Endothelial cell of umbilical vein (primary cell): Measurements from ENCODE around the gene LTBP2. TPM values are rescaled to one million over a fixed set of nuclear protein-coding genes. Genes with fewer than 3 reads are reported as not detected.

Experiments
- BruUV-seq: library from RNA; stranded (reverse); fragments of 400-500 nt; replicated peaks from 2 replicates; lab custom pipeline; 2021; lab: Mats Ljungman, UMichigan
- CTCF ChIA-PET: fragments of 300-600, 350-600 bp; sonication (Branson Sonifier 250); formaldehyde crosslinking; loops from one replicate; lab custom pipeline; 2021; ENCODE audit warnings: antibody characterized with exemption, inconsistent platforms; lab: Charles Lee
- POLR2A ChIA-PET: fragments of 300-600, 350-600 bp; sonication (Branson Sonifier 250); formaldehyde crosslinking; loops from one replicate; lab custom pipeline; 2021; ENCODE audit warnings: antibody characterized with exemption, inconsistent platforms; lab: Charles Lee
- DNase-seq: peaks from one replicate; pipeline ENCODE4 v3.0.0-alpha.2; 2011; ENCODE audit warnings: low read depth, low spot score
- FAIRE-seq: peaks from 2 replicates; lab custom pipeline; 2011; peaks lifted over from hg19 to GRCh38; lab: Jason Lieb, UNC
- H2AFZ ChIP-seq: 2 replicates; pipeline ENCODE4 v1.6.0; 2012; ENCODE audit warnings: low read depth, low read length, control low read depth, inconsistent platforms
- H3K27ac ChIP-seq: 2 replicates; pipeline ENCODE4 v1.5.1; 2011; ENCODE audit warnings: low read depth, mild to moderate bottlenecking, control low read depth, low read length, moderate library complexity; ENCODE audit not compliant: insufficient read depth
- H3K27me3 ChIP-seq, 2 experiments: 2 replicates each; pipeline versions ENCODE4 v1.6.0 to v1.6.1; 2011; ENCODE audit warnings: low read length in 2 of 2, mixed read lengths in 1 of 2; ENCODE audit not compliant: control insufficient read depth in 2 of 2, insufficient read depth in 2 of 2
- H3K36me3 ChIP-seq, 2 experiments: 2 replicates in 1 of 2; 3 replicates in 1 of 2; pipeline ENCODE4 v1.5.1; 2011; ENCODE audit warnings: low read length in 2 of 2, mild to moderate bottlenecking in 1 of 2, moderate library complexity in 1 of 2; ENCODE audit not compliant: control insufficient read depth in 2 of 2, insufficient read depth in 2 of 2; ENCODE audit errors: extremely low read depth in 1 of 2
- H3K4me1 ChIP-seq: 3 replicates; pipeline ENCODE4 v1.5.1; 2011; ENCODE audit warnings: mild to moderate bottlenecking, low read length; ENCODE audit not compliant: control insufficient read depth, insufficient read depth; ENCODE audit errors: extremely low read depth
- H3K4me2 ChIP-seq: 2 replicates; pipeline ENCODE4 v1.6.1; 2011; ENCODE audit warnings: low read length, control low read depth, mixed read lengths; ENCODE audit not compliant: insufficient read depth
- H3K4me3 ChIP-seq, 3 experiments: fragments of 200-600 bp in 1 of 3; sonication (generic), shearing (Covaris generic) in 1 of 3; replicated peaks in 1 of 3; 2 replicates each; pipeline ENCODE4 v1.5.1; 2011 to 2016; ENCODE audit warnings: control low read depth in 3 of 3, low read length in 3 of 3, mild to moderate bottlenecking in 2 of 3, inconsistent platforms in 1 of 3, low read depth in 1 of 3, moderate library complexity in 1 of 3; ENCODE audit not compliant: insufficient read depth in 1 of 3
- H3K79me2 ChIP-seq: 2 replicates; pipeline ENCODE4 v1.6.0; 2012; ENCODE audit warnings: low read length, inconsistent platforms; ENCODE audit not compliant: control insufficient read depth, insufficient read depth
- H3K9ac ChIP-seq: replicated peaks from 2 replicates; pipeline ENCODE3; 2011; ENCODE audit warnings: low read length, control low read depth; ENCODE audit not compliant: insufficient read depth; ENCODE audit errors: extremely low read depth
- H3K9me1 ChIP-seq: replicated peaks from 3 replicates; pipeline ENCODE4 v1.6.0; 2011; ENCODE audit warnings: mild to moderate bottlenecking, low read length; ENCODE audit not compliant: control insufficient read depth, insufficient read depth; ENCODE audit errors: extremely low read depth
- H3K9me3 ChIP-seq: replicated peaks from 2 replicates; pipeline ENCODE4 v1.5.1; 2012; ENCODE audit warnings: low read length, inconsistent platforms; ENCODE audit not compliant: control insufficient read depth, insufficient read depth
- H4K20me1 ChIP-seq: replicated peaks from 2 replicates; pipeline ENCODE3; 2011; ENCODE audit warnings: mild to moderate bottlenecking, low read length; ENCODE audit not compliant: control insufficient read depth, insufficient read depth; ENCODE audit errors: extremely low read depth
- CTCF ChIP-seq, 2 donors: IDR thresholded peaks; 1 replicate in 1 of 2; 2 replicates in 1 of 2; pipeline ENCODE4 v1.5.1; 2011; ENCODE audit warnings: low read length in 2 of 2, mild to moderate bottlenecking in 2 of 2, moderate library complexity in 2 of 2, control low read depth in 1 of 2, inconsistent platforms in 1 of 2, low read depth in 1 of 2; ENCODE audit not compliant: insufficient read depth in 1 of 2; ENCODE audit errors: extremely low read depth in 1 of 2
- EZH2 ChIP-seq: IDR thresholded peaks from 2 replicates; pipeline ENCODE4 v1.6.1; 2012; ENCODE audit warnings: borderline replicate concordance, low read depth, mild to moderate bottlenecking, moderate library complexity, low read length, inconsistent platforms; ENCODE audit not compliant: severe bottlenecking
- FOS ChIP-seq: IDR thresholded peaks from 2 replicates; pipeline ENCODE4 v1.6.1; 2011; ENCODE audit warnings: mild to moderate bottlenecking, low read length, moderate library complexity, borderline replicate concordance; ENCODE audit not compliant: insufficient read depth
- GATA2 ChIP-seq: IDR thresholded peaks from 2 replicates; pipeline ENCODE4 v1.7.0; 2011; ENCODE audit warnings: low read depth, mild to moderate bottlenecking, moderate library complexity, mixed read lengths, low read length; ENCODE audit not compliant: insufficient read length, insufficient read depth
- JUN ChIP-seq: IDR thresholded peaks from 2 replicates; pipeline ENCODE4 v1.6.1; 2011; ENCODE audit warnings: borderline replicate concordance, low read depth; ENCODE audit not compliant: insufficient read length, insufficient read depth
- MAX ChIP-seq: IDR thresholded peaks from 2 replicates; pipeline ENCODE4 v1.6.1; 2011; ENCODE audit not compliant: insufficient read depth, insufficient read length
- MYC ChIP-seq: IDR thresholded peaks from one replicate; pipeline ENCODE4 v1.6.1; 2011; ENCODE audit warnings: mild to moderate bottlenecking, low read depth, low read length
- POLR2A ChIP-seq: IDR thresholded peaks from 2 replicates; pipeline ENCODE4 v1.6.1; 2012; ENCODE audit warnings: low read depth, mild to moderate bottlenecking, control low read depth, low read length
- POLR2AphosphoS5 ChIP-seq: IDR thresholded peaks from 2 replicates; pipeline ENCODE4 v1.6.1; 2012; ENCODE audit warnings: low read depth, mild to moderate bottlenecking, control low read depth, low read length, moderate library complexity; ENCODE audit not compliant: insufficient read depth
- dilution Hi-C: fragments of 300-500 bp; cut with MboI; formaldehyde crosslinking; loops from one replicate; pipeline ENCODE4 v1.15.0; 2019; ENCODE audit warnings: low sequenced_read_pairs; ENCODE audit not compliant: extremely low pct_ligation_motif_present
- intact Hi-C: fragments of 100-400 bp; cut with micrococcal nuclease; formaldehyde crosslinking; loops from one replicate; pipeline ENCODE4 v1.10.0; 2022
- polyA plus RNA-seq, 4 experiments: library from polyadenylated mRNA; depleted of rRNA in 3 of 4; stranded (reverse) in 3 of 4; unstranded in 1 of 4; fragments of >200 nt; gene quantifications; 2 replicates each; pipeline versions ENCODE4 v1.2.1 to v1.2.3, GENCODE V29; 2011 to 2012; ENCODE audit warnings: missing spikeins in 1 of 4
- total RNA-seq: library from RNA; stranded (reverse); gene quantifications from 2 replicates; pipeline ENCODE4 v1.2.3, GENCODE V29; 2021

LTBP2 gene
- total and polyA plus RNA-seq, 2 donors (not counting 3 experiments of a cell fraction or from before 2014, with no cell fraction given) = 209 to 268 TPM

GRCh38 chr14:74621556-74621955 lies 9.5 kb upstream of the LTBP2 start:
- Histone ChIP-seq H3K27me3 (no peaks in the 10 kb centered on the region), H3K4me2 (peak overlapping the region; percentile 21), H3K27ac (peak overlapping the region; percentile 98), H3K79me2 (no peaks in the 10 kb centered on the region), H3K9ac (peak overlapping the region; percentile 64), H4K20me1 (no peaks in the 10 kb centered on the region), H3K4me1 (peaks cover 52% of the 10 kb centered on the region), H3K4me3 (no peak overlapping the region), H3K9me1 (no peaks in the 10 kb centered on the region), H2AFZ (no peak overlapping the region), H3K9me3 (no peaks in the 10 kb centered on the region), H3K36me3 (no peaks in the 10 kb centered on the region)
- TF ChIP-seq MYC (no peak), JUN (no peak), EZH2 (no peak), CTCF (IDR thresholded peaks at IDR 0.05; ENCODE audit: extremely low read depth in 1 of 2, insufficient read depth in 1 of 2, low read depth in 1 of 2, low read length in 2 of 2) (no peak), POLR2A (no peak), MAX (no peak), FOS (no peak), POLR2AphosphoS5 (no peak), GATA2 (no peak)
- ChIA-PET POLR2A (interaction anchor here (0.5 to 1.9 kb wide), 4 partner anchors 10 to 130 kb away, joined by 3 to 9 read pairs (median 6); partner anchors contain the start of gene LTBP2), CTCF (interaction anchor here (7.4 to 7.8 kb wide), 2 partner anchors 11 to 15 kb away, joined by 74 to 87 read pairs; partner anchors contain the start of gene LTBP2)
- FAIRE-seq (no peak), DNase-seq (no peak)
- dilution Hi-C loops = no loop called here
- intact Hi-C loops = loop anchor here (2.0 kb wide), 1 partner anchor 27 kb away; no protein-coding TSS in a partner anchor
- no TSS peak for BruUV-seq
